LNCaP clone FGC (cell line): ENCODE results near the gene HSPG2.

Experiments
- DNase-seq: peaks from one replicate; pipeline ENCODE4 v3.0.0-alpha.2; 2011; ENCODE audit warnings: low read depth
- H3K4me3 ChIP-seq: 2 replicates; pipeline ENCODE4 v1.5.1; 2011; ENCODE audit warnings: mild to moderate bottlenecking, low read depth, low read length, control low read depth
- CTCF ChIP-seq: IDR thresholded peaks from 2 replicates; pipeline ENCODE4 v1.5.1; 2012; ENCODE audit warnings: mild to moderate bottlenecking; ENCODE audit not compliant: control insufficient read depth, insufficient read depth; ENCODE audit errors: extremely low read depth

The HSPG2 gene

GRCh38 chr1:21936366-21937031 is 611 bp downstream of the HSPG2 start:
- DNase-seq: no peak
- TF ChIP-seq CTCF: no peak
- peak overlapping the region; percentile 56 for H3K4me3 ChIP-seq

GRCh38 chr1:21935891-21936365 is 1.2 kb downstream of the HSPG2 start:
- H3K4me3 ChIP-seq: peak overlapping the region; percentile 56
- TF ChIP-seq CTCF: no peak
- DNase-seq: no peak

GRCh38 chr1:21935393-21935804 is 1.7 kb downstream of the HSPG2 start:
- H3K4me3 ChIP-seq: no peak overlapping the region
- TF ChIP-seq CTCF: no peak
- no peak for DNase-seq

- H3K4me3 ChIP-seq: no peak overlapping the region
- no peak for TF ChIP-seq CTCF
- DNase-seq: no peak
These were observed 3.5 kb downstream of the HSPG2 start for GRCh38 chr1:21933397-21934248.

GRCh38 chr1:21932127-21932526 is 5.0 kb downstream of the HSPG2 start:
- TF ChIP-seq CTCF: no peak
- H3K4me3 ChIP-seq: no peak overlapping the region
- no peak for DNase-seq

- DNase-seq: no peak
- H3K4me3 ChIP-seq: no peak overlapping the region
- no peak for TF ChIP-seq CTCF
These were observed 5.7 kb downstream of the HSPG2 start for GRCh38 chr1:21931171-21932093.
